Thyroid gland (tissue), 4 donors: ENCODE measurements around the gene SH3TC1. TPM values are rescaled to one million over a fixed set of nuclear protein-coding genes. Genes with fewer than 3 reads are reported as not detected.

Source experiments
- DNase-seq, 2 donors: peaks; one replicate each; pipeline ENCODE4 v3.0.0-alpha.2; 2019
- H3K27ac ChIP-seq, 3 donors: fragments of 200-600 bp; sonication (generic); 1 replicate in 2 of 3; 2 replicates in 1 of 3; pipeline ENCODE4 v1.5.1; 2016 to 2019; ENCODE audit warnings: mild to moderate bottlenecking in 1 of 3, moderate library complexity in 1 of 3
- H3K27me3 ChIP-seq: fragments of 200-600 bp; sonication (generic); one replicate; pipeline ENCODE4 v1.5.1; 2019
- H3K36me3 ChIP-seq, 2 donors: fragments of 200-600 bp; sonication (generic); one replicate each; pipeline ENCODE4 v1.5.1; 2016 to 2019
- H3K4me1 ChIP-seq, 2 donors: fragments of 200-600 bp; sonication (generic); one replicate each; pipeline ENCODE4 v1.5.1; 2017 to 2019
- H3K4me3 ChIP-seq, 3 donors: fragments of 200-600 bp; sonication (generic); replicated peaks in 1 of 3; 1 replicate in 2 of 3; 2 replicates in 1 of 3; pipeline ENCODE4 v1.5.1; 2016; ENCODE audit warnings: mild to moderate bottlenecking in 1 of 3
- H3K9me3 ChIP-seq: fragments of 200-600 bp; sonication (generic); one replicate; pipeline ENCODE4 v1.5.1; 2017
- CTCF ChIP-seq, 6 experiments: fragments of 200-600 bp in 3 of 6; fragments of 450-650 bp in 3 of 6; sonication (generic) in 3 of 6; IDR thresholded peaks; one replicate each; pipeline ENCODE4 v1.5.1; 2016 to 2019; ENCODE audit warnings: antibody characterized with exemption in 6 of 6, mild to moderate bottlenecking in 2 of 6, inconsistent platforms in 1 of 6, moderate library complexity in 1 of 6
- POLR2A ChIP-seq, 2 donors: fragments of 450-650 bp; IDR thresholded peaks; one replicate each; pipeline ENCODE4 v1.6.1; 2017; ENCODE audit warnings: antibody characterized with exemption in 2 of 2, mild to moderate bottlenecking in 2 of 2, moderate library complexity in 1 of 2
- WGBS, 2 donors: methylation state at CpG; one replicate each; pipeline ENCODE4 v1.1.5; 2017; 5-methylcytosine and 5-hydroxymethylcytosine counted together
- intact Hi-C: fragments of 100-400 bp; cut with DNase I; formaldehyde crosslinking; loops from one replicate; pipeline ENCODE4 v1.15.1; 2023
- total RNA-seq, 4 donors: library from RNA; depleted of rRNA; stranded (reverse); fragments of >200 nt; gene quantifications; one replicate each; pipeline ENCODE4 v1.2.3, GENCODE V29; 2016

The SH3TC1 gene
- total RNA-seq, 4 donors from 2014 or later: 13.5 to 29.5 (median 16.4) TPM

GRCh38 chr4:8180310-8181093, 18.6 kb upstream of the SH3TC1 start:
- Histone ChIP-seq H3K9me3 (no peaks in the 10 kb centered on the region), H3K27ac (no peak overlapping the region), H3K4me3 (no peak overlapping the region), H3K27me3 (no peaks in the 10 kb centered on the region), H3K4me1 (peaks cover 0 to 4% of the 10 kb centered on the region in 2 donors), H3K36me3 (no peaks in the 10 kb centered on the region)
- 82 to 83% methylated on average over 8 of the region's 8 CpGs for WGBS, 2 donors
- TF ChIP-seq CTCF (IDR thresholded peaks at IDR 0.05) (no peak), POLR2A (IDR thresholded peaks at IDR 0.05) (no peak)
- intact Hi-C loops: no loop called here
- no peak for DNase-seq

GRCh38 chr4:8181119-8181518, 18.0 kb upstream of the SH3TC1 start:
- Histone ChIP-seq H3K36me3 (no peaks in the 10 kb centered on the region), H3K4me3 (no peak overlapping the region), H3K27me3 (no peaks in the 10 kb centered on the region), H3K4me1 (peaks cover 0 to 4% of the 10 kb centered on the region in 2 donors), H3K9me3 (no peaks in the 10 kb centered on the region), H3K27ac (no peak overlapping the region)
- TF ChIP-seq POLR2A (IDR thresholded peaks at IDR 0.05) (no peak), CTCF (IDR thresholded peaks at IDR 0.05) (no peak)
- WGBS, 2 donors: 90 to 91% methylated on average over 5 to 6 of the region's 6 CpGs
- no peak for DNase-seq
- intact Hi-C loops: no loop called here

GRCh38 chr4:8181844-8182243, 17.2 kb upstream of the SH3TC1 start:
- intact Hi-C loops: no loop called here
- peaks cover 0 to 4% of the 10 kb centered on the region in 2 donors for H3K4me1 ChIP-seq
- no peaks in the 10 kb centered on the region for H3K36me3 ChIP-seq
- no peaks in the 10 kb centered on the region for H3K9me3 ChIP-seq
- H3K4me3 ChIP-seq: no peak overlapping the region
- H3K27me3 ChIP-seq: no peaks in the 10 kb centered on the region
- DNase-seq: no peak
- WGBS, 2 donors: 91 to 100% methylated on average over 2 to 7 of the region's 7 CpGs
- no peak for TF ChIP-seq POLR2A (IDR thresholded peaks at IDR 0.05)
- no peak for TF ChIP-seq CTCF (IDR thresholded peaks at IDR 0.05)
- H3K27ac ChIP-seq: no peak overlapping the region

GRCh38 chr4:8182294-8182693, 16.8 kb upstream of the SH3TC1 start:
- Histone ChIP-seq H3K4me1 (peaks cover 0 to 4% of the 10 kb centered on the region in 2 donors), H3K36me3 (no peaks in the 10 kb centered on the region), H3K27me3 (no peaks in the 10 kb centered on the region), H3K9me3 (no peaks in the 10 kb centered on the region), H3K27ac (no peak overlapping the region), H3K4me3 (no peak overlapping the region)
- intact Hi-C loops: no loop called here
- WGBS, 2 donors: 94 to 98% methylated on average over 10 to 11 of the region's 11 CpGs
- TF ChIP-seq CTCF (IDR thresholded peaks at IDR 0.05) (no peak), POLR2A (IDR thresholded peaks at IDR 0.05) (no peak)
- no peak for DNase-seq
